ENCODE results near the gene CCDC85B.

Gene CCDC85B

GRCh38 chr11:65887723-65888162, 2.7 kb upstream of the CCDC85B start:
- DNase-seq (ENCODE audit: low spot score) = no peak

GRCh38 chr11:65888163-65888814, 2.2 kb upstream of the CCDC85B start, which contains the start of gene FIBP:
TSS of gene FIBP (minus strand) at chr11:65888471. CDS start at chr11:65888418, 53 bp downstream.
- peak; percentile 97 for DNase-seq (ENCODE audit: low spot score)

- peak; percentile 49 for DNase-seq (ENCODE audit: low spot score)
Measured at GRCh38 chr11:65891219-65892136, 1.0 kb downstream of the CCDC85B start.

- peak; percentile 45 for DNase-seq (ENCODE audit: low spot score)
Measured at GRCh38 chr11:65892137-65892540, 1.7 kb downstream of the CCDC85B start.

GRCh38 chr11:65892661-65893317, 2.3 kb downstream of the CCDC85B start:
- DNase-seq (ENCODE audit: low spot score) = peak; percentile 46

DNA sequence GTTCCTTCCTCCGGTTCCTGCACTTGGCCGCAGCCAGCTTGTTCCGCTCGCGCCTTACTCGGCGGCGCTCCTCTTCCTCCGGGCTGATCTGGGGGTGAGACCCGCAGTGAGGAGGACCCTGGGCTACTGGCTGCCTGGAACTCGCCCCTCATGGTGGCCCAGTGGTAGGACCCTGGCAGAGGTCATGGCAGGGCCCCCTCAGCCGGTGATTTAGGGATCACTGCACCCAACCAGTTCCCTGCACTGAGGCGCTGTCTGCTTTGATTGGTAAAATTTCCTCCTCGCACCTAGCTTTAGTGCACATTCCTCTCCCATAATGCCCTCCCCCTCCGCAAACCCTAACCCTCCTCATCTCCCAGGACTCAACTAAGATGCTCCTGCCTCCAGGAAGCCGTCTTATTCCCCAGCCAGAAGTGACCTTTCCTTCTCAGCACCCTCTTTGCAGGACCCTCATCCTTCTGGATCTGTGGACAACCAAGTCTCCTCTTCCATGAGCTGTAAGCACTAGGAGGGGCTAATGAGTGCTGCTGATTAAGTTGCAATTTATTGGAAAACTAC, 3.6 kb downstream of the CCDC85B start:
- DNase-seq (ENCODE audit: low spot score) = no peak

GRCh38 chr11:65895482-65895981, 5.1 kb downstream of the CCDC85B start:
- no peak for DNase-seq (ENCODE audit: low spot score)

DNA sequence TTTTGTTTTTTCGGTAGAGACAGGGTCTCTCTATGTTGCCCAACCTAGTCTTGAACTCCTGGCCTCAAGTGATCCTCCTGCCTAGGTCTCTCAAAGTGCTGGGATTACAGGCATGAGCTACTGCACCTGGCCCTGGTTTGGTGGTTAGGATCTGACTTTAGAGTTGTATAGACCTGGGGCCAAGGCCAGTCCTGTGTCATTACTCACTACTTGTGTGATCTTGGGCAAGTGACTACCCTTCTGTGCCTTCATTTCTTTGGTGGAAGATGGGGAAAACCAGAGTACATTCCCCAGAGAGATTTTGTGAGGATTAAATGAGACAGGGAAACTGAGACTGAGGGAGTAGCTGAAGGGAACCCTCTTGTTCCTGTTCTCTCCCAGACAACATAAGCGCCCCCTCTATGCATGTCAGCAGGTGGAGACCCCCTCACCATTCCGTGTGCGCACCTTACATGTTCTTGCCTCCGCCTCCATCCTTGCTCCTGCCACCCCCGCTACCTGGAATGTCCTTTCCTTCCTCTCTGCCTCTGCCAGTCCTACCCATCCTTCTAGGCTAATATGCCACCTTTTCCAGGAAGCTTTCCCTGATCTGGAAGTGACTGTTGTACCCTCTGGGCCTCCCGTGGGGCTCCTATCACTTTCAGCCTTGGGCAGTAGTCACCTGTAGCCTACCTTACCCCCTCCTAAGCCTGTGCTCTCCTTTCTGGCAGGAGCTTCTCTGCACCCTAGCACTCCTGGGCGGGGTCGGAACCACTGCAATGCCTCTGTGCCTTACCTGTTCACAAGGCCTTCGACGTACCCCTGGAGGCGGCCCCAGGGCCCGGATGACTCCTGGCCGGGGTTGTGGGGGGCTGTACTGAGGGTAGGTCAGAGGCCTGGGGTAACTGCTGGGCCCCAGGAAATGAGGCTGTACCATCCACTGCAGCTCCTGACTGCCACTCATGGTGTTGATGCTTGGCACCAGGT, 5.8 kb downstream of the CCDC85B start:
- DNase-seq (ENCODE audit: low spot score) = no peak

GRCh38 chr11:65897020-65897471, 6.6 kb downstream of the CCDC85B start:
- no peak for DNase-seq (ENCODE audit: low spot score)

DNA sequence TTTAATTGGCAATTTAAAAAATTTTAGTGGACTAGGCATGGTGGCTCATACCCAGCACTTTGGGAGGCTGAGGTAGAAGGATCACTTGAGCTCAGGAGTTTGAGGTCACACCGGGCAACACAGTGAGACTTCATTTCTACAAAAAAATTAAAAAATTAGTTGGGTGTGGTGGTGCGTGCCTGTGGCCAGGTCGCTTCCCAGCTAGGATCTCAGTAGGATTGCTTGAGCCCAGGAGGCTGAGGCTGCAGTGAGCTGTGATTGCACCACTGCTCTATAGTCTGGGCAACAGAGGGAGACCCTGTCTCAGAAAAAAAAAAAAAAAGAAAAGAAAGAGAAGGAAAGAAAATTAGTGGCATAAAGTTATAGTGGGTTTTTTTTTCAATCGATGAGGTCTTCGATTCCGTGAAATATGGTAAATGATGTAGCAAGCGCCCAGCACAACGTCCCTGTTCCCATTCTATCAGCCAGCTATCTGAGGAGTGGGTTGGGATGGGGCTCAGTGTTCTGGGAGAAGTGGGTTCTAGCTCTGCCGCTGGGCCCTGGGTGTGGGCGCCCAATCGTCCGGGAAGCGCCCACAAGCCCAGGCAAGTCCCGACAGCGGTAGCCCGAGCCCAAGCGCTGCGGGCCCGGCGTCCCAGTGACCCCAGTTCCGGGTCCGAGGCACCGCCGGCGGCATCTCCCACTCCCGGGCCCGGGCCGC, 8.3 kb downstream of the CCDC85B start:
- no peak for DNase-seq (ENCODE audit: low spot score)

- no peak for DNase-seq (ENCODE audit: low spot score)
Measured at GRCh38 chr11:65899356-65900124, 9.1 kb downstream of the CCDC85B start.

DNA sequence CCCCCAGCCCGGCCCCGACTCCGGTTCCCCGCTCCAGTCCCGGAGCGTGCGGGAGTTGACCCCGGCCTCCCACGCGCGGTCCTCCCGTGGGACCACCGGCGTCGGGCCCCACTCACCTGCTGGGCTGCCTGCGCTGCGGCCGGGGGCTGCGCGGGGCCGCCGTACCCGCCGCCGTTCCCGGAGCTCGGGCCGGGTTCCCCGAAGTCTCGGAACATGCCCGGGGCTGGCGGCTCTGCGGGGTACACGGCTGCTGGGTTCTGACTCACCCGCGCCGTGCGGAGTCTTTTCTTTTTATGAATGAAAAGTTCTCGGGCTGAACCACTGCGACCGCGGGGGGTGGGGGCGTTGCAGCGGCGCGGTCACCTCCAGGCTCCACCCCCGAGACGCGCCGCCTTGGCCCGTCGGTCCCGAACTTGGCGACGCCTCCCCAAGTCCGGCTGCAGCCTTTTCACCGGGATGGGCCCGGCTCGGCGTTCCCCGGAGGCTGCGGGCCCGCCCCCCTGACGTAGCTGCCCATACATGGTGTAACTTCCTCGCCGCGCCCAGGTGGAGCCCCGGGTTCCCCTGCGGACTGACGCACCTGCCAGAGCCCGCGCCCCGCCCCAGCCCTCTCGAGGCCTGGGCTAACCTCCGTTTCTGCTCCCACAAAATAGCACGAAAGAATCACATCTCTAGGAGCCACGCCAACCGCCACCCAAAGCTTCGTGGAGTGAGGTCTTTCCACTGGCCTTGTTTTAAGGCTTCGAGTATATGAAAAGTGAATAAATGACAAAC, 9.8 kb downstream of the CCDC85B start, which contains the start of gene FOSL1:
FOSL1 (minus strand) TSS at position 264 of the 774 bp plus-strand sequence; CDS start at position 215, 49 bp downstream.
- peak; percentile 83 for DNase-seq (ENCODE audit: low spot score)

DNA sequence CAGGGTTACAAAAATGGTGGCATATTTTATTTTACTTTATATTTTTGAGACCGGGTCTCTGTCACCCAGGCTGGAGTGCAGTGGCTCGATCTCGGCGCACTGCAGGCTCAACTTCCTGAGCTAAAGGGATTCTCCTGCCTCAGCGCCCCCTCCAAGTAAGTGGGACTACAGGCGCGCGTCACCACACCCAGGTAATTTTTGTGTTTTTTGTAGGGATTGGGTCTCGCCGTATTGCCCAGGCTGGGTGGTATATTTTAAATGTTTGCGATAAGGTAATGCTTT, 10.4 kb downstream of the CCDC85B start:
- no peak for DNase-seq (ENCODE audit: low spot score)

DNA sequence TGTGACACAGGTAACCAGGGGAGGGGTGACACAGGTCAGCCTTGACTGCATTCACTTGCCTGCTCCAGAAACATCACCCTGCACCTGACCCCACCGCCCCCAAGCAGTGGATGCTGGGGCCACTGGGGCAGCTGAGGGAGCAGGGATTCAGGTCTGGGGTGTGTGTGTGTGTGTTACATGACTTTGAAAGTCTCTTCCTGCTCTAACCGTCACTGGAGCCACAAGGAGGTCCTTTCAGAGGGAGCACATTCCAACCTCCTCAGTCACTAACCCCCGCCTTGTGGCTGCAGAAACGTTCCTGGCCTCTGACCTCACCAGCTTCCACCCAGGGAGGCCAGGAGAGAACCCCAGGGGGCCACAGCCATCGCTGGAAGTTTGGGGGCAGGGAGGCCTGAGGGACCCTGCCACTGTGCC, 12.6 kb downstream of the CCDC85B start:
- no peak for DNase-seq (ENCODE audit: low spot score)

GRCh38 chr11:65903715-65904114, 13.2 kb downstream of the CCDC85B start:
- no peak for DNase-seq (ENCODE audit: low spot score)

GRCh38 chr11:65906602-65907001, 16.1 kb downstream of the CCDC85B start:
- DNase-seq (ENCODE audit: low spot score) = no peak

DNA sequence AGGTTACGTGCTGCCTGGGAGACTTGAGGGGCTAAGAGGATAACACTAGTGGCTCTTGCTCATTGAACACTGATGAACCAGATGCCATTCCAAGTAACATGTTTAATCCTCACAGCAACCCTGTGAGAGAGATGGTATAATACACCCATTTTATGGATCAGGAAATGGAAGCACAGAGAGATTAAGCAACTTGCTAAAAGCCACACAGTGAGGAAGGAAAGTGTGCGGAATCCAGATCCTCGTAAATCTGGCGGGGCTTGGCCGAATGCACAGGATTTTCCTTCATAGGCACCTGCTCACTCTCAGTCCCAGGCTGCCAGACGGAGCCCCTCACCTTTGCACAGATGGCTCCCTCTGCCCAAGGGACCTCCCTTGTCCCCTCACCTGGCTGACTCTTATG, 17.4 kb downstream of the CCDC85B start:
- no peak for DNase-seq (ENCODE audit: low spot score)

Data from cerebellar cortex (tissue), 1 donor.